Ovary (tissue), 3 donors: Measurements from ENCODE around the gene OR10H2.

Source experiments
- CTCF ChIP-seq, 3 donors: fragments of 450-650 bp in 2 of 3; fragments of 200-600 bp in 1 of 3; IDR thresholded peaks; one replicate each; pipeline versions ENCODE4 v1.5.1 to v1.8.0; 2016 to 2022; ENCODE audit warnings: antibody characterized with exemption in 3 of 3, mild to moderate bottlenecking in 1 of 3
- POLR2A ChIP-seq: fragments of 450-650 bp; IDR thresholded peaks from one replicate; pipeline ENCODE4 v1.6.1; 2017; ENCODE audit warnings: antibody characterized with exemption, mild to moderate bottlenecking, moderate library complexity
- donor health status: DM: no; HTN: no; CAD: no.

GRCh38 chr19:15702534-15702930, 25.3 kb upstream of the OR10H2 start:
- TF ChIP-seq CTCF (IDR thresholded peaks at IDR 0.05) (no peak), POLR2A (no peak)
